Femur (tissue), 1 donor: Measurements from ENCODE around the gene SMG6.
"Not testable (repeated sequence)": the region's sequence is repeated elsewhere in the genome, so short reads cannot be mapped to it uniquely, and the experiment has no call there.

Experiments used
- DNase-seq: peaks from one replicate; pipeline ENCODE4 v3.0.0-alpha.2; 2017

SMG6 gene

DNA sequence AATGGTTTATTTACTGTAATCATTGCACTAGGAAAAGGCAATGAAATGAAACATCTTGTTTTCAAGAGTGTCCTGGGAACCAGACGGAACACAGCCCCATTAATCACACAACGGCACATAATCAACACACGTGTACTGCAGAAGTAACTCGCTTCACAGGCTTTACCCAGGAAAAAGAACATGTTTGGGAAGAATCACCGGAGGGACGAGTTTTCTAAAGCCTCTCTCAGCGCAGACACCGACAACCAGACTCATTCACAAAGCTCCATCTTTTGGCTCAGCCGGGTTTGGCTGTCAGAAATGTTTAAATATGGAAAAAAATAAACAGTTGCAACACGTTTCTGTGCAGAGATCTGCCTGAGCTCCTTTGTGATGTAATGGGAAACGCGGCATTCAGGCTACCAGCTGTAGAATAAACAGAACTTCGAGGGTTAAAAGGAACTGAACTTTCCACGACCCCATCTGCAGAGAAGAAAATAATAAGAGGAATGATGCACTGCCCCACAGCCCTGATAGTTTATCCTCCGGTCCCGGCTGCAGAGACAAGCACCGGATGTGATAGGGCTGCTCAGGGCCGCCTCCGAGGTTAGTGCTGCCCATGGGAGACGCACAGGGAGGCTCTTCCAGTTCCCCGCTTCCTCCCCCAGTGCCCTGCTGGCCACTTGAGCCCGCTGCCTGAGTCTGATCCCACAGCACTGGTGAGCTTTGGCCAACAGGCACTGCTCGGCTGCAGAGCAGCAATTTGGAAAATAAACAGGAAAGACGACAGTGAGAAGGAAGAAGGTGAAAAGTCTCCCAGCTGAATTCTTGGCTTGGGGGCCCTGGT is 128.9 kb downstream of the SMG6 start:
- peak; percentile 84 for DNase-seq

DNA sequence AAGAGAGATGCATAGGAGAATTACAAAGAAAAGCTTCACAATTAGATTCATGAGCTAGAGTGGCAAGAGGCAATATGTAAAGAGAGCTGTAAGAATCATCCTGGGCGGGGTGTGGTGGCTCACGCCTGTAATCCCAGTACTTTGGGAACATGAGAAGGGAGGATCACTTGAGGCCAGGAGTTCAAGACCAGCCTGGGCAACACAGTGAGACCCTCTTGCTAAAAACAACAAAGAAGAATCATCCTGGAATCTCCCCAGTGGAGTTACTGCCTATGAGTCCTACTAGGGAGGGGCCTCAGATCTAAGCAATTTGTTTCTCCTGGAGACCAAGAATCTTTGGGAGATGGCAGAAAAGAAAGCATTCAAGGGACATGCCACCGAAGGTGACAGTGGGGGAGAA is 129.6 kb downstream of the SMG6 start:
- DNase-seq = no peak

DNA sequence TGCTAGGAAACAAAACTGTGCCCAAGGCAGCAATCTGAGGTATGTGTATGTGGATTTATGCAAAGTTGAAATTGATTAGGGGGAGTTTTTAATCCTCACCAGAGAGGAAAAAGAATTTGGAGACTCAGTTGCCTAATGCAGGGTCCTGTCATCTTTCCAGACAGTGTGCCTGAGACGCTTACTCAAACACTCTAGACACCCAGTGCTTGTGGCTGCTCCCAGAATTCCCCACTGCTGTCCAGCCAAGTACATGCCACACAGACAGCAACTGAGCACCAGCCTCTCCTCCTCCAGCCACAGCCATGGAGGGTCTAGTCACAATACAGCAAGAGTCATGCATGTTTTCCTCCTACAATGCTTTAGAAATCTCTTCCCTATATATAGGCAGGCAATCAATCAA is 130.6 kb downstream of the SMG6 start:
- DNase-seq = no peak

GRCh38 chr17:2172077-2172851 is 131.3 kb downstream of the SMG6 start:
- peak; percentile 94 for DNase-seq

GRCh38 chr17:2171702-2172076 is 131.9 kb downstream of the SMG6 start:
- DNase-seq = no peak

DNA sequence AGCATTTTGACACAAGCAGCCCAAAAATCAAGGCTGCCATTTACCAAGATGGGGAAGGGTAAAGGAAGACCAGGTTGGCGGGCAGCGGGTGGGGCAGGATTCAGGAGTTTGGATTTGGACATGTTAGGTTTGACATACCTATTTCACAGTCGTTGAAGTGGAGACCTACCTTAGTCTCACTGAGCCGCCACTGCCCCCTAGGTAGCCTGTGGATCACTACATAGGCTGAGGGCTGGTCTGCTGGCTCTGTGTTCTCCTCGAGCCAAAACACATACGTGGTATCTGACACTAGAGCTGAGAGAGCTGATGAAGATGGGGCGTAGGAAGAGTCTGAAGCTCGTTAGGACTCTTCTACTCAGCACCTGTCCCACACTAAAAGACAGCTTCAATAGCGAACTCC is 133.6 kb downstream of the SMG6 start:
- no peak for DNase-seq

DNA sequence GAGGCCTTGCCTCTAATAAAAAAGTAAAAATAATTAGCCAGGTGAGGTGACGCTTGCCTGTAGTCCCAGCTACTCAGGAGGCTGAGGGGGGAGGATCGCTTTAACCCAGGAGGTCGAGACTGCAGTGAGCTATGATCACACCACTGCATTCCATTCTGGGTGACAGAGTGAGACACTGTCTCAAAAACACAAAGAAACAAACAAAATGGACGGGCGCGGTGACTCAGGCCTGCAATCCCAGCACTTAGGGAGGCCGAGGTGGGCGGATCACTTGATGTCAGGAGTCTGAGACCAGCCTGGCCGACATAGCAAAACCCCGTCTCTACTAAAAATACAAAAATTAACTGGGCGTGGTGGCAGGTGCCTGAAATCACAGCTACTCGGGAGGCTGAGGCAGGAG is 137.9 kb downstream of the SMG6 start:
- not testable (repeated sequence) for DNase-seq

DNA sequence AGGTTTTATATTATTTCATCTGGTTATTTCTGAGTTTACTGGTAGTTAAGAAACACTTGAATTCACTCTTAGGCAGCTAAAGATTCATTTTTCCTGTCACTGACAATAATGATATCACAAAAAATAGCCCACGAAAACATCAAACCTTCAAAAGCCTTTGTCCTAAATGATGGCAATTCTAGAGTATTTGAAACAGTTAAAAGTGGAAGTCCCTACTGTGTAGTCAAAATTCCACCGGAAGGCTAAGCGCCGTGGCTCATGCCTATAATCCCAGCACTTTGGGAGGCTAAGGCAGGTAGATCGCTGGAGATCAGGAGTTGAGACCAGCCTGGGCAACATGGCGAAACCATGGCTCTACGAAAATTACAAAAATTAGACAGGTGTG is 145.2 kb downstream of the SMG6 start:
- no peak for DNase-seq

- no peak for DNase-seq
These were observed 145.8 kb downstream of the SMG6 start for GRCh38 chr17:2157675-2158395.

GRCh38 chr17:2157081-2157480 is 146.5 kb downstream of the SMG6 start:
- DNase-seq = no peak

GRCh38 chr17:2156666-2157065 is 146.9 kb downstream of the SMG6 start:
- DNase-seq = no peak

DNA sequence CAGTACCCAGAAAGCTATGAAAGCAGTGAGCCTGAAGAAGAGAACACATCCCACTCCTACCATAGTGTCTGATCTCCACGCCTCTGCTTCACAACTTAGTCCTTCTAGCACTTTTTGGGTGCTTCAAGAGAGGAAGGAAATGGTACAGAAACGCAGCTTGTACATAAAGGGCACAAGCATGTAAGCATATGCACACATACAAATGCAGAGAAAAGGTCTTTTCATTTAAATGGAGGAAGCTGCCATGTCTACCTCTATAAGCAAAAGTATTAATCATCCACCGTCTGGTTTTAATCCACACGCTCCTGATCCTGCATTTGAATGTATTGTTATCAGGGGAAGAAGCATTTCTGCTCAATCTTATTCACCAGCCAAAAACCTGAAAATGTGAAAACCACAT is 148.0 kb downstream of the SMG6 start:
- DNase-seq = no peak

GRCh38 chr17:2151358-2152033 is 152.1 kb downstream of the SMG6 start:
- no peak for DNase-seq

DNA sequence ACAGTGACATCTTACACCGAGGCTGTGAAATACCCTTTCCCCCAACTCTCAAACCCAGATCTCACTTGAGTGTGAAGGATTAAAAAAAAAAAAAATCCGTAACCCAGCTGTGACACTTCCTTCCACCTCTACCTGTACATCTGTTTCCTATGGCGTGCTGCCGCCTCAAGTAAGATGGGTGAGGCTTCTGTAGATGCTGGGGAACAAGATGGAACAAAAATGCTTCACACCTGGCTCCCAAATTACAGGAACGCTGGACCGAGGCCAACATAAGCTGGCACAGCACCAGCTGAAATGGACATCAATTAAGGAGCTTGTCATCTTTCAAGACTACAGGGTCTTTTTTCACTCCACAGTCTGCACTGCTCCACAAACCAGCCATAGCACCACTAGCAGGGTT is 152.8 kb downstream of the SMG6 start:
- DNase-seq = no peak

DNA sequence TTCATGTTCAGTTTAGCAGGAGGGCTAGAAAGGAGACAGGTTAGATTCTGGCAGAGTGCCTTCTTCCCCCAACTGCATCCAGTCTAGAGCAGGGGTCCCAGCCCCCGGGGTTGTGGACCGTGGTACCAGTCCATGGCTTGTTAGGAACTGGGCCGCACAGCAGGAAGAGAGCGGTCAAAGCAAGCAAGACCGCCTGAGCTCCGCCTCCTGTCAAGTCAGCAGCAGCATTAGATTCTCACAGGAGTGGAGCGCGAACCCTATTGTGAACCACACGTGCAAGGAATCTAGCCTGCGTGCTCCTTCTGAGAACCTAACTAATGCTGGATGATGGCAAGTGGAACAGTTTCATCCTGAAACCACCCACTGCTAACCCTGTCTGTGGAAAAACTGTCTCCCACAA is 153.7 kb downstream of the SMG6 start:
- no peak for DNase-seq

- DNase-seq = no peak
These were observed 157.3 kb downstream of the SMG6 start for GRCh38 chr17:2146132-2146871.

GRCh38 chr17:2144701-2145100 is 158.9 kb downstream of the SMG6 start:
- DNase-seq = no peak

- no peak for DNase-seq
These were observed 160.3 kb downstream of the SMG6 start for GRCh38 chr17:2143332-2143731.

GRCh38 chr17:2142682-2143081 is 160.9 kb downstream of the SMG6 start:
- DNase-seq = not testable (repeated sequence)

GRCh38 chr17:2140683-2141082 is 162.9 kb downstream of the SMG6 start:
- DNase-seq = no peak

DNA sequence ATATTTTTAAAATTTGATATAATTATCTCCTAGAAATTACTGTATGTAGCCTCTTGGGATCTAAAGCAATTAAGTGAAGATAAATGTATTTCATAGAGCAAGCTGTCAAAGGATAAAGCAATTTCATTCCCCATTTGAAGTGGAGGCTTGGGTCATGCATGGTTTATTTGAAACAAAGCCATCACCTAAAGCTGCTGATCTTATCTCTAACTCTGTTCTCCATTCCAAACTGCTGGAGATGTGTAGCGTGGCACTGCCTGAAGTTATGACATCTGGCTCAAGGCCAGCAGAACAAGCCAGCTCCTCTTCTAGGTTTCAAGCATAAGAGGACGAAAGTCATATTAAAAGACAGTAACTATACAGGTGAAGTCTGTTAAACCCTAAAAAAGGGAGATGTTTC is 164.8 kb downstream of the SMG6 start:
- DNase-seq = no peak

DNA sequence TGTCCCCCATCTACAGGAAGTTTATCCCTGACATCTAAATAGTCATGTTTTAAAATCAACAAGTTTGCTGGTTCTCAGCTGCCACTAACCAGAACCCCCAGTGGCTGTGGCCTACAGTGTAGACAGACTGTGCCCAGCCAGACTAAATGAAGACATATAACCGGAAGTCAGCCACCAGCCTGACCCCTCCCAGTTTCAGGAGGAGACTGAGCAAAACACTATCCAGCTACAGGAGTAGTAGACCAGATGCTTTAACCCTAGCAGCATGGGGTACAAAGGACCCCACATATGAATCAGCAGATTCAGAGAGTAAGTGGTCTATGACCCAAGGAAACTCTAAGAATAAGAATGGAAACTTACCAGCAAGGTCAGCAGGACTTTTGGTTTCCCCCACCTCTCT is 165.3 kb downstream of the SMG6 start:
- peak; percentile 32 for DNase-seq
